NCI-H82 treated with DMSO at 0.1 percent for 48 hours (cell line): ENCODE results near the gene MACC1.
"Not testable (repeated sequence)": the region's sequence is repeated elsewhere in the genome, so short reads cannot be mapped to it uniquely, and the experiment has no call there.

Experiments
- DNase-seq: peaks from one replicate; lab custom pipeline; 2025; ENCODE audit not compliant: unreplicated experiment; lab: John Stamatoyannopoulos, UW

Gene MACC1

GRCh38 chr7:20133803-20134202 lies 83.4 kb downstream of the MACC1 start:
- DNase-seq, result no peak

GRCh38 chr7:20132585-20132984 lies 84.6 kb downstream of the MACC1 start:
- no peak for DNase-seq

- DNase-seq, result no peak
Measured at GRCh38 chr7:20131776-20132175, 85.4 kb downstream of the MACC1 start.

GRCh38 chr7:20129920-20130319 lies 87.3 kb downstream of the MACC1 start:
- DNase-seq, result no peak

- DNase-seq, result no peak
Measured at GRCh38 chr7:20128001-20128400, 89.2 kb downstream of the MACC1 start.

- DNase-seq, result not testable (repeated sequence)
Measured at GRCh38 chr7:20126060-20126459, 91.1 kb downstream of the MACC1 start.

- DNase-seq, result not testable (repeated sequence)
Measured at GRCh38 chr7:20124087-20124486, 93.1 kb downstream of the MACC1 start.

GRCh38 chr7:20122653-20123316 lies 94.4 kb downstream of the MACC1 start:
- not testable (repeated sequence) for DNase-seq

- peak; percentile 50 for DNase-seq
Measured at GRCh38 chr7:20122073-20122472, 95.1 kb downstream of the MACC1 start.

GRCh38 chr7:20121404-20121803 lies 95.8 kb downstream of the MACC1 start:
- DNase-seq, result no peak

GRCh38 chr7:20120611-20121168 lies 96.5 kb downstream of the MACC1 start:
- DNase-seq, result not testable (repeated sequence)

- no peak for DNase-seq
Measured at GRCh38 chr7:20116869-20117268, 100.3 kb downstream of the MACC1 start.

- DNase-seq, result no peak
Measured at GRCh38 chr7:20114468-20114867, 102.7 kb downstream of the MACC1 start.

- DNase-seq, result no peak
Measured at GRCh38 chr7:20113427-20114027, 103.7 kb downstream of the MACC1 start.

- DNase-seq, result no peak
Measured at GRCh38 chr7:20112696-20113095, 104.5 kb downstream of the MACC1 start.

- DNase-seq, result no peak
Measured at GRCh38 chr7:20111821-20112542, 105.2 kb downstream of the MACC1 start.

GRCh38 chr7:20107582-20107981 lies 109.6 kb downstream of the MACC1 start:
- no peak for DNase-seq

- DNase-seq, result no peak
Measured at GRCh38 chr7:20104696-20105095, 112.5 kb downstream of the MACC1 start.

- no peak for DNase-seq
Measured at GRCh38 chr7:20102982-20103381, 114.2 kb downstream of the MACC1 start.

GRCh38 chr7:20095862-20096261 lies 121.3 kb downstream of the MACC1 start:
- no peak for DNase-seq

- no peak for DNase-seq
Measured at GRCh38 chr7:20095436-20095835, 121.7 kb downstream of the MACC1 start.

- no peak for DNase-seq
Measured at GRCh38 chr7:20089431-20089830, 127.8 kb downstream of the MACC1 start.
